GM18907 (cell line): ENCODE data around the gene MACROH2A1.
A peak's percentile ranks its signal among the peaks of the same experiment; 100 is the strongest.

ENCODE experiments used
- ATAC-seq: cut with Tn5 transposase; IDR thresholded peaks from one replicate; pipeline ENCODE4 v1.9.1; 2021; ENCODE audit warnings: mild to moderate bottlenecking, moderate library complexity; ENCODE audit not compliant: unreplicated experiment

Gene MACROH2A1

GRCh38 chr5:135398160-135398854, 724 bp downstream of the MACROH2A1 start:
- ATAC-seq, result peak; percentile 37

DNA sequence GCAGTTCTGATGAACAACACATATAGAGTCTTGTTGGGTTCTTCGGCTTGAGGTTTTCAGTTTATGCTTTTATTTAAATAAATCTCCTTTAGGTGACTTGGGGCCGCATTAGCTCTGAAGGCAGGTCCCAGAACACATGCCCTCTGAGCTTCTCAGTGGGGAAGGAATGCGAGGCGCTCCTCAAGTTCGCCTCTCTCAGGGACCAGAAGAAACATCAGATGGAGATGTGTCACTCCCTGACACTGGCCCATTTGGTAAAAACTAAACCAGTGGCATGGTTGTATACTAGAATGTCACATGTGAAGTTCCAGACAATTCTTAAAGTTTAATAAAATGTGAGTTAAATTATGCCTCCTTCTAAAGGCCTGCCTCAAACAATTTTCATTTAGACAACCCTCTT, 1.9 kb downstream of the MACROH2A1 start:
- no peak for ATAC-seq

- no peak for ATAC-seq
Observed at GRCh38 chr5:135396459-135397055, 2.5 kb downstream of the MACROH2A1 start.

DNA sequence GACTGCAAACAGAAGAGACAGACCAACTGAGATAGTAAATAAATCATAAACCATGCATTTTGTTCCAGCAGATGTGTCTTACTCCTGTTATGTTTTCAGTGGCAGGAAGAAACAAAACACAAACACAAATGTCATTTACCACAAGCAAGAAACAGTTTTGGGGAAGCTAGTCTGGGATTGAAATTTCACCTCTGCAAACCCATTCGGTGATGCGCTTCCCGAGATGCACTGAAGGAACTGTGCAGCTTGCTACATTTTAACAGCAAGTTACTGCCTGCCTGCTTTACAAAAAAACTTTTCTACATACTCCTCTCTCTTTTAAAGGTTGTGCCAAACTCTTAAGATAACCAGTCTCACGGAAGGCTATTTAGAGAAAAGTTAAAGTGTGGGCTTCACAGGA, 3.2 kb downstream of the MACROH2A1 start:
- ATAC-seq, result no peak

DNA sequence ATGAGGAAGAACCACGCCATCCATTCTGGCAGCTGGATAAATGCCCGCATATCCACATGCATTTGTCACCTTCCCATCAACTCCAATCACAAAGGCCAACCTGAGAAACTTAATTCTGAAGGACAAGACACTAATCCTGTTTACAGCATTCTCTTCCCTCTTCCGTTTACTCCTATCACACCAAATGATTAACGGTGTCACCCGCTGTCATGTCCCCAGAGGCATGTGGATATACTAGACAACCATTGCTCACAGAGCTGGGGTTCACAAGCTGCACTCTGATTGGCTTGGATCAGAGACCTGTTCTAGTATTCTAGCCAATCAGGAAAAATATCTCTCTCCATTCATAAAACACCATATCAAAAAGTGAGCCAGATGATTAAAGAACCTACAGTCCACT, 3.6 kb downstream of the MACROH2A1 start:
- no peak for ATAC-seq

DNA sequence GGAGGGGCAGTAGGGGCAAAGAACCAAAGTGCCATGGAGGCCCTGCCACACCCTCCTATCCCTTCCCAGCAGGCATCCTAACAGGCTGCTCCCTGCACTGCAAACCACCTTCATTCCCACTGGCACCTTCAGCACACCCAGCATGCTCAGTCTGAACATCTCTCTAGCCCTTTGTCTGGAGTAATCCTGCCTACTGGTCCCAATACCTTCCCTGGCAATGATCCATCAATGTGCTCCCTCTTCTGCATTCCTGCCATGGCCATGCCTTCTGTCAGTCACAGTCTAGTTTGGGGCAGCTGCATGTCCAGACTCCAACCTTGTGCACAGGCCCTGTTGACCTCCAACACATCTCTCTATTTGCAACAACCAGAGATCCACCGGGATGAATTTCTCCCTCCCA, 4.9 kb downstream of the MACROH2A1 start:
- ATAC-seq, result no peak

GRCh38 chr5:135393691-135394090, 5.3 kb downstream of the MACROH2A1 start:
- ATAC-seq, result no peak

DNA sequence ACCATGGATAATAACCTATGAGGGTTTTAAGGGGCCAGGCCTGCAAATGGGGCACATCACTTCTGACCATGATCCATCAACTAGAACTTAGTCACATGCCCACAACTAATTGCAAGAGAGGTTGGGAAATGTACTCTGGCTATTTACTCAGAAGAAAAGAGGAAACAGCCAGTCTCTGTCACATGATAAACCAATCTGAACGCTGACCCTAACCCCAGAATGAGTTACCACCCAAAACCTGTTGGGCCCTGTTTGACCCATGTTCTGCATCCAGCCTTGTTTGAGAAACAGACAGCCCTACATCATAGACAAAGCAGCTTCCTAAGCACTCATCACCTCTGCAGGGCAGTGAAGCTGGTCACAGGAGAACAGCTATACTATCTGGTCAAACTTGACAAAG, 5.8 kb downstream of the MACROH2A1 start:
- no peak for ATAC-seq

GRCh38 chr5:135392256-135392655, 6.8 kb downstream of the MACROH2A1 start:
- no peak for ATAC-seq

DNA sequence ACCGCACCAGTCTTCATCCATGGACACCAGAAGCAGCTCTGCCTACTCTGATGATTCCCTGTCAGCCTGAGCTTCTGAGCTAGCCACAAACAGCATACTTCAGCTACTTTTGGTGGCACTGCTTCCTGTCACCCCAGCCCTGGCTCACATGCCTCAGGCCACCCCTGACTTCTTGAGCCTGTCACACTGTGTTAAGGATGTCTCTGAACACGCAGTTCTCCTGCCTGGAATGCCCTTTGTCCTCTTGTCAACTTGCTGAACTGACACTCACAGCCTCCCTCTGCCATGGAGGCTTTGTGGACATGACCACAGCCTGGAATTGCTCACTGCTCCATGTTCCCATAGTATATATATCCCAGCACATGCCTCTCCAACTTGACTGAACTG, 7.2 kb downstream of the MACROH2A1 start:
- no peak for ATAC-seq

DNA sequence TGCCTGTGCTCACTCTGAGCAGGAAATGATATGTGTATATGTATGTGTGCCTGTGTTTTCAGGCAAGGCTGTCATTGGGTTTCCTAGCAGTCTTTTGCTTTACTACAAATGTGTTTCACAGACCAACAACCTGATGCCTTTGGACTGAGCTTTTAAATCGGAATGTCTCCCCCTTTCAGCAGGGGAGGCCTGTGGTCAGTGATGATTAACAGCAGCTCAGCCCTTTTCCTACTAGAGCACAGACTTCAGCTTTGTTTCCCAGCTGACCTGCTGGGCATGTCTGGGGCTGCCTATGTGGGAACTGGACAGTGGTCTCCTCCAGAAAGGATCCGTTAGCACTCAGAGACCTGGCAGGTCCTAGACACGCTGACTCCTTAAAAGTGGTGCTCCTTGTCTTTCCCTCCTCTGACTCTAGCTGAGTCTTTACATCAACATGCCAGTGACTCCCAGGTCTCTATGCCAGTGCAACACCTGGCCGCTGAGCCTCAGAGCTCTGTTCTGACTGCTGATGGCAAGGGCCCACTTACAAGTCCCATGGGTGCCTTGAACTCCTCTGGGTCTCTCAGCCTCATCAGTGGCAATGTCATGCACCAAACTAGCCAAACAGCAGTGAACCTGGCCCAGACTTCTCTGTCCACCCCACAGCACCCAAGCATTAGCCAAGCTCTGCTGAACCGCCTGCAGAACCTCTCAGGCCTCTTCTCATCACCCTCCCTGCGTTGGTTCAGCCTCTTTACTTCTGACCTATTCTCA, 7.7 kb downstream of the MACROH2A1 start:
- no peak for ATAC-seq

DNA sequence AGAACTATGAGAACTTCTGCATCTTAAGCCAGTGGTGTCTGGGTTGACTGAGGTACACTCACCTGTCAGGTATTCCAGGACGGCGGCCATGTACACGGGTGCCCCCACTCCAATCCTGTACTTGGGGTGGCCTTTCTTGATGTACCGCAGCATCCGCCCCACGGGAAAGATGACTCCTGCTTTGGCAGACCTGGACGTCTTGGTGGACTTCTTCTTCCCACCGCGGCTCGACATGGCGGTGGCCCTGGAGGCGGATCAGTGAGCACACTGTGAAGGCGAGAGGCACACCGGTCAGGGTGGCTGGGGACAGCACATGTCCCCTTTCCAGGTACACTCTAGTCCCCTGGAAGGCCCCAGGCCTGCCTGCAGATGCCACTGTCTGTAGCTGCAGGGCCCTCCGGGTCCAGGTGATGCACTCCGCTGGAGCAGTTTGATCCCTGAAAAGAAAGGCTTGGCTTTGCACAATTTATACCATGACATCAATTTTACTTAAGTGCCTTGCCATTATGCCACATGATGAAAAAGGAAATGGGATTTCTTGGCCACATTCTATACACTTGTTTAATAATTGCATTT, 10.1 kb downstream of the MACROH2A1 start:
- ATAC-seq, result no peak

DNA sequence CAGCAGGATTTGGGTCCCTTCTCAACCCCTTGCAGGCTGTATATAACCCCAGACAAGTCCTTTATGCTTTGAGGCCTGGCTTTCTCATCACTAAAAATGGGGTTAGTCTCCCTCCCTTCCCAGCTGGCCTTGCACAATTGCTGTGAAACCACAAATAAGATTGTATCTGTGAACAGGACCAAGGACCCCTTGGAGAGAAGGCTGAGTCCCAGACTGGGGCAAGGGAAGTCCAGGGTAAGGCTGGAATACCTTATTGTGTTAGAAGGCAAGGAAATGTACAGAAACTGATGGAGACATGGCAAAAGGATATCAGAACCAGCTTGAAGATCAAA, 11.4 kb downstream of the MACROH2A1 start:
- ATAC-seq, result no peak

DNA sequence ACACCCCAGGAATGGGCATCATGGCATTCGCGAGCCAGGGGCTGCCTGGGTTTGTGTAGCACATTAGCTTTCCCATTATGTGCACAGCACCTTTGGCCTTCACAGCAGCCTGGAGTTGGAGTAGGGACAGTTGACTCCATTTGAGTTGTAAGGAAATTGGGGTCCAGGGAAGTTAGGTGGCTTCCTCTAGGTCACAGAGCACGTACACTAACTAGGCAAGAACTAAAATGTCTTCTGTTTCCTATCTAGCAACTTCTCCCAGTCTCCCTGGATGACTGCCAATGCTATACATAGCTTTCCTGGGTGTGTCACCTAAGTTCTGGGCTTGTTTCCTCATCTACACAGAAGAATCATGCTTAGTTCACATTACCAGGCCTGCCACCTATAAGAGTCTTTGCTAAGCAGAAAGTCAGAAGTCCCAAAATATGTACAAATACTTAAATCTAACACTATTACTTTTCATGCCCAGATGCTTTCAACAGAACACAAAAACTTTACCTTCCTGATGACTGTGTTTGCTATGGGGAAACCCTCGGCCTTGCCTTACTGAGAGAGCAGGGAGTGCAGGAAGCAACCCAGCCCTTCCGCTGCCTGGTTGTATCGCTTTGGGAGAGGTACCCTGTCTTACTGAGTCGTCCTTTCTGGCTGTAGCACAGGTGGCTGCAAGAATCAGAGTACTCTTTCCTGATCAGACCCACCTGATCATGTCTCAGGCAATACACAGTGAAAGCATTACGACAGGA, 12.0 kb downstream of the MACROH2A1 start:
- no peak for ATAC-seq

DNA sequence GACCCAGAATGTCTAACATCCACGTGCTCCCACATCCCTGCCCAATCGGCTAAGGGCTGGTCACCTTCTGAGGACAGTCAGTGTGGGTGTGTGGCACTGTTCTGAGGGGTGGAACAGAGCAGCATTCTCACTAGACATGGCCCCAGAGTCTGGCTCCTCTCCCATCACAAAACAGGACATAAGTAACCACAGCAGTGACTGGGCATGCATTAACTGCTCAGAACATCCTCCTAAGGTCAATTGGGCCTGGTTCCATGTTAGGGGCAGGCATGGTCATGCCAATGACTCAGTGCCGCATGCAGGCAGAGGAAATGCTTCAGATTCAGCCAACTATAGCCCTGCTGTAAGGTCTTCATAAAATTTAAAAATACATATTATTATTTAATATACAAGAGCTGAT, 12.9 kb downstream of the MACROH2A1 start:
- no peak for ATAC-seq

DNA sequence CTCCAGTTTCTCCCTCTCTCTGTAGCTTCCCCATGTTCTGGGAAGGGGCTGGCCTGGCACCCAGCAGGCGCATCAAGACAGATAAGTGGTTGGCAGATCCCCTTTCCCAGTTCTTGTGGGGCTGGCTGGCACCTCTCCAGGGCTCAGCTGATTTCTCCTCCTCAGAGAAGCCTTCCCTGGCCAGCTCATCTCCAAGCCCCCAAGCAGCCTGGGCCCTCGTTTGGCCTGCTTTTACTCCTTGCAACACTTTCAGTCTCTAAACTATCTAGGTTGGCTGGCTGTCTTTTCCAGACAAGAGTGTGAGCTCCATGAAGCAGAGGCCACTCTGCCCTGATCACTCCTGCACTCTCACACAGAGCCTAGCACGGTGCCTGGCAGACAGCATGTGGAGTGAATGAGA, 13.5 kb downstream of the MACROH2A1 start:
- no peak for ATAC-seq

DNA sequence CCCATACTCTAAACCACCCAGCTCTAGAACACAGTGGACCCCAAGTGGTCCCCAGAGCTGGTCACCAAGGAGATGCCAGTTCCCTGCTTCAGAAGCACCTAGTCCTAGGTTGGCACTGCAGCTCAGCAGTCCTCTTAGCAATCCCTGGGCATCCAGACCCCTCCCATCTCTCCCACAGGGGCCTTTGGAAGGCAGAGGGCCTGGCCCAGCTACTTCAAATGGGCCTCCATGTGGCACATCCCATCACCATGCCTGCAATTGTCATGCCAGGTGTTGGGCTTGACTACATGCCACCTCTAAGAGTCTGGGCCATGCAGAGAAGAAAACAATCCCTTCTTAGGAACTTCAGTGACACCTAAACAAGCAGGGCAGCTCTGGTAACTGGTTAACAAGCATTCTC, 14.1 kb downstream of the MACROH2A1 start:
- ATAC-seq, result no peak

- no peak for ATAC-seq
Observed at GRCh38 chr5:135383803-135384495, 15.1 kb downstream of the MACROH2A1 start.

DNA sequence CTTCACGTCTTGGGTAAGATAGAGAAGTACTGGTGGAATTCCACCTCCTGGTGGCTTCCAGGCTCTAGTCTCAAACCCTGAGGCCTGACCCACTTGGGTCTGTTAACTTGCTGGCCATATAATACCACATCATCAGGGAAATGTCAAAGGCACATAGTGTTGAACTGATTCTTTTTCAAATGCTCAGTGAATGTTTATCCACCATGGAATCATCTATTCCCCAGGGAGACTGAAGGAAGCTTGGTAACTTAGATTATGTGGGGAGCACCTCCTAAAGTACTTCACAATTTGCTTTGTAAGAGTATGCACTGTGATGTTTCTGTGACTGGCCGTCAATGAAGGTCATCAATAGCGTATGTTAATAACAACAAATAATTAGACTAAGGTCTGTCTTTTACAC, 16.1 kb downstream of the MACROH2A1 start:
- no peak for ATAC-seq

DNA sequence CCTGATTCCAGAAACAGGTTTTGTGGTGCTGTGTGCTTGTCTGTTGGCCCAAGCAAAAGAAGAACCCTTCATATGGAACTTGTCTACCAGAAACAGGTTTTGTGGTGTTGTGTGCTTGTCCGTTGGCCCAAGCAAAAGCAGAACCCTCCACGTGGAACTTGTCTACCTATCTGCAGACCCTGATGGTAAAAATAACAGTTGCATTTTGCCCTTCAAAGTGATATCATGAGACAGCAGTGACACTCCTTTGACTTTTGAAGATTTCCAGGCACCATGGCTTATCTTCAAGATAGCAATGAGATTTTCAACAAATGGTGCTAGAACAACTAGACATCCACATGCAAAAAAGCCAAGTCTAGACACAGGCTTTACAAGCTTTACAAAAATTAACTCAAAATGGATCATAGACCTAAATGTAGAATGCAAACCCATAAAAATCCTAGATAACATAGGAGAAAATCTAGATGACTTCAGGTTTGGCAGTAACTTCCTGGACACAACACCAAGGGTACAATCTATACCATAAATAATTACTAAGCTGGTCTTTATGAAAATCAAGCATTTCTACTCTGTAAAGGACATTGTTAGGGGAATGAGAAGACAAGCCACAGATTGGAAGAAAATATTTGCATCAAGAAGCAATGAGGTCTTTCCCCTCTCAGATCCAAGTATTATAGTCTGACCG, 16.8 kb downstream of the MACROH2A1 start:
- no peak for ATAC-seq
